PC-3 (cell line): ENCODE results near the gene ANKRD42.

ENCODE experiments used
- EZH2 ChIP-seq: fragments of 300-600 bp; sonication (generic); IDR thresholded peaks from one replicate; pipeline ENCODE4 v1.6.1; 2017; ENCODE audit warnings: antibody characterized with exemption, mild to moderate bottlenecking, low read length; ENCODE audit not compliant: unreplicated experiment
- TF ChIP-seq, protein P1 (sequence below): fragments of 300-600 bp; sonication (generic); conservative IDR thresholded peaks from 2 replicates; pipeline ENCODE4 v1.5.1; 2017; ENCODE audit warnings: antibody characterized with exemption, low read depth, mild to moderate bottlenecking, low read length

DNA sequence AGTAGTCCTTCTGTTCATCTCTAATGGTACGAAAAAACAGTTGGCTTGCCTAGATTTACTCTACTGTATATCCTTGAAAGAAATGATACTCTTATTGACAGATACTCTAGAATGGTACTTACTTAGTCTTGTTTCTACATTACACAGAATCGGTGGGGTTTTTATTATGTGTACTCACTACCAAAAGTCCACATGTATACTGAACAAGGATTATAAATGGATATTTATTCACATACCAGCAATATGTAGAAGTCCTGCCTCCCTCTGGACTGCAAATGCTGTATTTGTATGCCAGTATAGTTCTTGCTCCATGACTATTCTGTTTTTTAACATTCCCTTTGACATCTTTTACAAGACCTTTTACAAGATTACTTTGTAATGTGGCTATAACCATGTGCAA is 22.6 kb upstream of the ANKRD42 start:
- TF ChIP-seq, protein P1, sequence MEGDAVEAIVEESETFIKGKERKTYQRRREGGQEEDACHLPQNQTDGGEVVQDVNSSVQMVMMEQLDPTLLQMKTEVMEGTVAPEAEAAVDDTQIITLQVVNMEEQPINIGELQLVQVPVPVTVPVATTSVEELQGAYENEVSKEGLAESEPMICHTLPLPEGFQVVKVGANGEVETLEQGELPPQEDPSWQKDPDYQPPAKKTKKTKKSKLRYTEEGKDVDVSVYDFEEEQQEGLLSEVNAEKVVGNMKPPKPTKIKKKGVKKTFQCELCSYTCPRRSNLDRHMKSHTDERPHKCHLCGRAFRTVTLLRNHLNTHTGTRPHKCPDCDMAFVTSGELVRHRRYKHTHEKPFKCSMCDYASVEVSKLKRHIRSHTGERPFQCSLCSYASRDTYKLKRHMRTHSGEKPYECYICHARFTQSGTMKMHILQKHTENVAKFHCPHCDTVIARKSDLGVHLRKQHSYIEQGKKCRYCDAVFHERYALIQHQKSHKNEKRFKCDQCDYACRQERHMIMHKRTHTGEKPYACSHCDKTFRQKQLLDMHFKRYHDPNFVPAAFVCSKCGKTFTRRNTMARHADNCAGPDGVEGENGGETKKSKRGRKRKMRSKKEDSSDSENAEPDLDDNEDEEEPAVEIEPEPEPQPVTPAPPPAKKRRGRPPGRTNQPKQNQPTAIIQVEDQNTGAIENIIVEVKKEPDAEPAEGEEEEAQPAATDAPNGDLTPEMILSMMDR = no peak
- TF ChIP-seq EZH2 = no peak
